GM19193 (cell line): ENCODE data around the gene PREX1.

Experiments used
- POLR2A ChIP-seq: IDR thresholded peaks from 4 replicates; pipeline ENCODE4 v1.6.1; 2011; ENCODE audit not compliant: insufficient read depth, insufficient read length; ENCODE audit errors: extremely low read depth

PREX1 gene

DNA sequence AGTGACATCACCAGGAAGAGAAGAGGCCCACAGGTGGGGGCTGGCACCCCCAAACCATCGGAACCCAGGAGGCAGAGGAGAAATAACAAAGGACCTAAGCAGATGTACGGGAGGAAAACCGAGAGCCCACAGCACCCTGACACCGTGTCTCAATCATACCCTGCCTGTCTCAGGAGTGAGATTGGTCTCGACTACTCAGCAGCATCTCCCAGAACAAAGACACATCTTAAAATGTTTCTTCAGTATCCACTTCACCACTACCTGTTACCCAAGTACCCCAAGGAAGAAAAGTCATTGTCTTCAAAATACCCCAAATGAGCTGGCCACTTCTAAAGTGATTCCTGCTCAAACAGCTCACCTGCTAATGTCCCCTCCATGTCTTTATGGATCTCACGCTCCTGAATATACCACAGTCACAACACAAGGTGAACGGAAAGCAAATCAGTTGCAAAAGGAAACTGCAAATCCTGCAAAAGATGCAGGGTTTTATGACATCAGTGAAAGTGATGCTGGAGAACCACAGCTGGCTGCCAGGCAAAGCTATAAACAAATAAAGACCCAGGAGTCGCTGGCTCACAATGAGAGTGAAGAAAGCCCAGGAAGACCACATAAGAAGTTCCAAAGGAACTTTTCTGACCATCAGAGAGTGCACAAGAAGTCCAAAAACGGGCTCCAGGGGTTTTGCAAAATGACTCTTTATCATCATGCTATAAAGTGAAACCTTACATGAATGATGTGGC is 44.1 kb downstream of the PREX1 start:
- TF ChIP-seq POLR2A = no peak

DNA sequence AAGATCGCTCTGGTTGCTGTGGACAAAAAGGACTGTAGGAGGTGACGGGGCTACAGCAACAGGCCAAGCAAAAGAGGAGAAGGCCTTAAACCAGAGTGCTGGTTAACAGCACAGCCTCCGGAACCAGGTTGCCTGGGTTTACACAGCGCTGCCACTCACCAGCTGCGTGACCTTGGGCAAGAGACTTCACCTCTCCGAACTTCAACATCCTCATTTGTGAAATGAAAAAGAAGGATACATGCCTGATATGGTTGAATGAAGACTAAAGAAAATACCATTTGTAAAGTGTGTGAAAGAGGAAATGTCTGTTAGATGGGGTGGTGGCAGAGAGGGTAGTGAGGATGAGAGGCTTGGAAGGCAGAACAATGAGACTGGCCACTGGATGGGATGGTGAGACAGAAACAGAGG is 44.9 kb downstream of the PREX1 start:
- TF ChIP-seq POLR2A = peak; percentile 22

DNA sequence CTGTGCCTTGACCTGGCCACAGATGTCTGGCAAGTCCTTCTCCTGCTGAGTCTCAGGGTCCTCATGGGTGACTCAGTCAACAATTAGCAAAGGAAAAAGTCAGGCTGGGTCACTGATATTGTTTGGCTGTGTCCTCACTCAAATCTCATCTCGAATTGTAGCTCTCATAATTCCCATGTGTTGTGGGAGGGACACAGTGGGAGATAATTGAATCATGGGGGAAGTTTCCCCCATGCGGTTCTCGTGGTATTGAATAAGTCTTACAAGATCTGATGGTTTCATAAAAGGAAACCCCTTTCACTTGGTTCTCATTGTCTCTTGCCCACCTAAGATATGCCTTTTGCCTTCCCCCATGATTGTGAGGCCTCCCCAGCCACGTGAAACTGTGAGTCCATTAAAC is 45.7 kb downstream of the PREX1 start:
- TF ChIP-seq POLR2A = no peak

GRCh38 chr20:48781634-48782033 is 46.2 kb downstream of the PREX1 start:
- TF ChIP-seq POLR2A = no peak

DNA sequence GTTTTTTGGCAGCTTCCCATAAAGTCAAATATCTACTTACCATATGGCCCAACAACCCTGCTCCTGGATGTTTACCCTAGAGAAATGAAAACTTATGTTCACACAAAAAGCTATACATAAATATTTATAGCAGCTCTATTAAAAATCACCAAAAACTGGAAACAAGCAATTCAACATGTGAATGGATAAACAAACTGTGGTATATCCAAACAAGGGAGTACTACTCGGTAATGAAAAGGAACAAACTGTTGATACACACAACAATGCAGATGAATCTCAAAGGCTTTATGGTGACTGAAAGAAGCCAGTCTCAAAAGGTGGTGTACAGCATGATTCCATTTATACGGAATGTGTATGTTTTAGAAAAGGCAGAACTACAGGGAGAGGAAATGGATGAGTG is 48.4 kb downstream of the PREX1 start:
- TF ChIP-seq POLR2A = no peak

- TF ChIP-seq POLR2A = no peak
Observed at GRCh38 chr20:48777821-48778220, 50.0 kb downstream of the PREX1 start.

GRCh38 chr20:48777005-48777404 is 50.8 kb downstream of the PREX1 start:
- TF ChIP-seq POLR2A = no peak

DNA sequence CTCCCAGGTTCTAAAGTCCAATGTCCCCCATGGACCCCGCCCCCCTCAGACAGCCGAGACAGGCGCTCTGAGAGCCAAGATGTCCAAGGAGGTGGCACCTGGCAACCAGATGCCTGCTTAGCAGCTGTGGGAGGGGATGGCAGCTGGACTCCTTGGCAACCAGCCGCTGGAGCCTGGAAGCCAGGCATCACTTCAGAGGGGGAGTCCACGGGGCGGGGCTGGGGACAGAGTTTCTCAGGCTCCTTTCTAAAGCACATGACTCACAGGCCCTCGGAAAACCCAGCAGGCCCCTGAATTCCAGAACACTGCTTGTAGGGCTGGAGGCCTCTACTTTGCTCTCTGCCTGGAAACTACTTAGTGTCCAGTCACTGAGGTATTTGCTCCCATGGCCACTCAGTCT is 51.5 kb downstream of the PREX1 start:
- no peak for TF ChIP-seq POLR2A

- TF ChIP-seq POLR2A = no peak
Observed at GRCh38 chr20:48774696-48775095, 53.1 kb downstream of the PREX1 start.

GRCh38 chr20:48773837-48774418 is 53.9 kb downstream of the PREX1 start:
- TF ChIP-seq POLR2A = no peak

DNA sequence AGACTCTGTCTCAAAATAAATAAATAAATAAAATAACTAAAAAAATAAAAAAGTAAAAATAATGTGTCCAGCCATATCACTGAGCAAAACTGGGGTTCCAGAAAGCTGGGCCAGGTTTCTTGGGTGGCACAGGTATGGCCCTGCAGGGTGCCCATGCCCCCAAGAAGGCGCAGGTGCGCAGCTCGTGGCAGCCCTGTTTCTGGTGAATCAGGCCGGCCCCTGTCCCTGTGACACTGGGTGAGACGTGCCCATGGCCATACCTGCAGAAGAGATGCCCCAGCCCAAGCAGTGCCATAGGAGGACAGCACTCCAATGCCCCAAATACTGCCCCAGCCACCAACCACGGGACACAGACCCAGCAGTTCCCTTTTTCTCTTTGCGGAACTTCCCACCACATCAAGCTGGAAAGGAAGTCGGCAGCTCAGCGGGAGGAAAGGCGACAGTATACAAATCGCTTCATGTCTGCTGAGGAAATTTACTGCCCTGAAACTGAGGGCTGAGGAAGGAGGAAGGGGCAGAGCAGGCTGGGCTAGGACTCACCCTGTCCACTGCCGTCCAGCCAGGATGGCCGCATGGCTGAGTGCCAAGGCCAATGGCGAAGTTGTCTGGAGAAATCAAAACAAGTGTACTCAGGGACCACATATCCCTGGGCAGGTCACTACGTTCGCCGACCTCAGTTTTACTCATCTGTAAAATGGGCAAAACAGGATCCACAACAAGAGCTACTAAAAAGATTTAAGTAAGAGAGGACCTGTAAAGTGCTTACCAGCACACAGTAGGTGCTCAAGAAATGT is 55.4 kb downstream of the PREX1 start:
- TF ChIP-seq POLR2A = no peak

DNA sequence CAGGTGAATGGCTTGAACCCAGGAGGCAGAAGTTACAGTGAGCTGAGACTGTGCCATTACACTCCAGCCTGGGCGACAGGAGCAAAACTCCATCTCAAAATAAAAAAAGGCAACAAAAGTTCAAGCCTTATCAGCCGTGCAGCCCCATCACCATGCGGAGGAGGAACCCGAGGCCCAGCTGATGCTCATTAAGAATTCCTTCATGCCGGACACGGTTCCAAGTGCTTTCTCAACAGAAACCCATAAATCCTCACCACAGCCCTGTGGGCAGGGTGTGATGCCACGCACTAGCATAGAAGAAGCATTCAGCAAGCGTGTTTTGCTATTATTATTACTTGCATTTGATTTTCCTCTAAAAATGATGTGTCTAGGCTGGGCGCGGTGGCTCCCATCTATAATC is 56.3 kb downstream of the PREX1 start:
- no peak for TF ChIP-seq POLR2A

DNA sequence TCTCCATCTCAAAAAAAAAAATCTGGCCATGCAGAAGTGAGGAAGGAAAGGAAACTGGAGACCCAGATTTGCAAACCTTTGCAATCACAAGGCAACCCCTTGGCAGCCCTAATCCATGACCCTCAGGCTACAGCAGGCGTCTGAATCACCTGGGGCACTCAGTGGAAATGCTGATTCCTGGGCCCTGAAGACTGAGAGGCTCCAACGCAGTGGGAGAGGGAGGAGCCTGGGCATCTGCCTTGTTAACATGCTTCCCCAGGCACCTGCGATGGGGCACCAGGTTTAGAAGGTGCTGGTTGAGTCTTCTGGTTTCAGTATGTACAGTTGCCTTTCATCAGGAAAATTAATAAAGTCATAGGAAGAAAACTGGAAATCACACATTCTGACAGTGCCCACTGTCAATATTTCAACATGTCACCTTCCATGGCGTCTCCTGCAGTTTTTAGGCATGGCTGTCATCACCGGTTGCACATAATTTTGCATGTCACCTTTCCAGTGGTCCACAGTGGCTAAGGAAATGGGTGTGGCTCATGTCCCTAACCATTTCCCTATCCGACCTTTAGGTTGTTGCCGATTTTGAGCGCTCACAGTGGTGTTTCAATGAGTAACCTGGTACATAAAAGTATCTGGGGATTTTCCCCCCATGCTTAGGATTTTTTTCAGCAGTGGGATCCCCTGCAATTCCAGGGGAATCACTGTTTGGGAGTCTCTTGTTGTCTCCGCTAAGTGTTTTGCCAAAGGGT is 56.9 kb downstream of the PREX1 start:
- TF ChIP-seq POLR2A = no peak

DNA sequence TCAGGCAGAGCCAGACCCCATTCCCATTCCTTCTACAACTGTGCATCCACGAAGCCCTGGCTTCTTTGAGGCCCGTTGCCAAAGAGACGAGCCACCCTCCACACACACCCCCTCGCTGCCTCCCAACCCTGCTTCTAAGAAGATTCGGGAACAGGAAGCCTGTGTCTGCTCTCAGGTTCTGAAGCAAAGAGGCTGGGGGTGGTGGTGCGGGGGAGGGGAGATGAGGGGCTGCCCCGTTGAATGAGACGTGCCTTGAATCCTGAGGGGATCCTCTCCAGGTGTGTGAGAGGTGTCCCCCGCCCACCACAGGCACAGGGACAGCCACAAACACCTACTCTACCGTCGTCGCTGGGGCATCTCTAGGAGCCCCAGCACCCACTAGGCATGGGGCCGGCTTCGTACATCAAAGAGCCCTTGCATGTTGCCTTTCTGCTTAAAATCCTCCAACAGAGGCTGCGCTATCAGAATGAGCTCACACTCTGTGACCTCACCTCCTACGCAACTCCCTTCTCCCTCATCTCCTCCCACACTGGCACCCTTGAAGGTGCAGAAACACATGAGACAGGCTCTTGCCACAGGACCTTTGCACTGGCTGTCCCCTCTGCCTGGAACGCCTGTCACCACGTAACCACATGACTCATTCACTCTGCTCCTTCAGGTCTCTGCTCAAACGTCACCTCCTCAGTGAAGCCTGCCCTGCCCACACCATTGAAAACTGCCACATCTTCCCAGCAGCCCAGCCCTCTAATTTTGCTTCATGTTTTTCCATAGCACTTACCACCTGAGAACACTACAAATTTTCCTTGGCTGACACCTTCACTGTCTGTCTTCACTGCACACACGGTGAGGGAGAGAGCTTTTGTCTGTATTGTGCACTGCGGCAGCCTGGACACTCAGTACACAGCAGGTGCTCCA is 58.5 kb downstream of the PREX1 start:
- no peak for TF ChIP-seq POLR2A
